ENCODE data around the gene DPF3.

DPF3 gene

DNA sequence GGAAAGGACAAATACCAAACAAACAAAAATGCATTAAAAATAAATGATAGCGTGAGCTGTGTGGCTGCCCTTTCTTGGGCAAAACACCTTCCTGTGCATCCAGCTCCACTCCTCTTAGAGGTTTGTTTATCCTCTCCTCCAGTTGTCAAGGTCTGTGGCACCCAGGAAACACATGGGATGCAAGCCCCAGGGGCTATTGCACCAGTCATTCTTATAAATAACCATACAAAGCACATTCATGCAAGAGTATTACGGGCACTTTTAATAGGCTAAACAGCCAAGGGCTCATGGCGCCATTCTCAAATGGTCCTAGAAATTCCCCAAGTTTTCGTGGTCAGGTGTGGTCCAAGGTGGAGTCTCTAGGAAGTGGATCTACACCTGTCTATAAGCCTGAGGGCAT, 257.0 kb downstream of the DPF3 start:
- DNase-seq: no peak

- DNase-seq: no peak
Measured at GRCh38 chr14:72636094-72636493, 257.8 kb downstream of the DPF3 start.

- DNase-seq: no peak
Measured at GRCh38 chr14:72634691-72635616, 258.9 kb downstream of the DPF3 start.

DNA sequence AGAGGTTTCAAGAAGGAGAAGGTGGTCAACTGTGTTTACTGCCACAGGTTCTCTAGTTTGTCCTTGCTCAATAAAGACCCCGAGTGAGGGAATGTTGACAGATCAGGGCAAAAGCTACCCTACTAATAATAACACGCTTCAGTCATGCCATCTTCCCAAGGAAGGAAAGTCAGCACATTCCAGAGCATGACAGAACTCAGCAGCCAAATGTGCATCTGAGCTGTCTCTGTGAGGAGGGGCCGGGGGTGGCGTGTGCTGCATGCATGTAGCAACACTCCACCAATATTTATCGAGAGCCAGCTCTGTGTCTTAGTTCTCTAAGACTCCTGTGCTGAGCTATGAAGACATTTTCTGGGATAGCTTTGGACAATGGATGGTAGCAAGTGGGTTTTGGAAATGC, 260.4 kb downstream of the DPF3 start:
- DNase-seq: no peak

GRCh38 chr14:72632727-72633126, 261.2 kb downstream of the DPF3 start:
- DNase-seq: no peak

- no peak for DNase-seq
Measured at GRCh38 chr14:72631401-72631800, 262.5 kb downstream of the DPF3 start.

DNA sequence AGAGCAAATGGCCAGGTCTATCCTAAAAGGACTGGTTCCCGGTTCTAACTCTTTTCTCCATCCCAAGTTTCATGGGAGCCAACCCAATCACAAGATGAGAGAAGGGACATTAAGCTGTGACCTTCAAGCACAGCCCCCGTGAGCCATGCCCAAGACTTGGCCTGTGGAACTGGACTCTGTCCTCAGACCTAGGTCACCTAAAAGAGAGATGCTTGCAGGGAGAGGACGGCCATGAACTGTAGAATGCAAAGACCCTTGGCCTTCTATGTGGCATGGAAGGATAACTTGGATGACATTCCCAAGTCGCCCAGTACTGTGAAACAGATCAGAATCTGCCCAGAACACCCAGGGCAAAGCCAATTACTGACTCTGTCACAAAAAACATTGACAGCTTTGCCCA, 263.5 kb downstream of the DPF3 start:
- no peak for DNase-seq

DNA sequence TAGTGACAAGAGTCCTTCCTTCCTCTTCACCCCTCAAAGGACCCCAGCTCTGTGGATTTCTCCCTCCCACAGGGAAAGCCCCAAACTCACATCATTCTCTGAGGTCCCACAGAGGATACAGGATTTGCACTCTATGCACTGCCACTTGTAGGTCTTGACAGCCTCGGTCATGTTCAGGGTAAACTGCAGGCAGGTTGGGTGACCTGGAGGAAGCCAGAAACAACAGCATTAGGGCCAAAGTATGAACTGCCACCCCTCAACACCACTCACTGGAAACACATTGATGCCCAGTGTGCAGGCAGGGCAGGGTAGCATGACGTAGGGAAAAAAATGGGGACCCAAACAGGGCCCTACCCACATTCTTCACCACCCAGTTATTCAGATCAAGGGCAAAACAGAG, 264.4 kb downstream of the DPF3 start:
- no peak for DNase-seq

DNA sequence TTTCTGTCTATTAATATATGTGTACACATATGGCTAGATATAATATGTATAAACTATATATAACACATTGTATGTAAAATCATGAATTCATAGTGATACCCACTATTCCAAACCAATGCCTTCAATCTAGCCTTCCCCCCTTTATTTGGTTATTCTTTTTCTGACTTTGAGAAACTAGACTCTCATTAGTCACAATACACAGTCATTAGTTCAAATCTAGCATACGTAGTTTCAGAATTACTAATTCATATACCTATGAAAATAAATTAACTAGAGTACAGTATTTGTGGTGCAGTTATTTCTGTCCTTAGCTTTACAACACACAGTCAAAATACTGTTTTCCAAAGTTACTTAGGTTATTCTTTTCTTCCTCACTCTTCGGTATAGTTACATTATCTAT, 268.2 kb downstream of the DPF3 start:
- no peak for DNase-seq

- DNase-seq: no peak
Measured at GRCh38 chr14:72621387-72622065, 272.4 kb downstream of the DPF3 start.

- DNase-seq: no peak
Measured at GRCh38 chr14:72619881-72620280, 274.0 kb downstream of the DPF3 start.

DNA sequence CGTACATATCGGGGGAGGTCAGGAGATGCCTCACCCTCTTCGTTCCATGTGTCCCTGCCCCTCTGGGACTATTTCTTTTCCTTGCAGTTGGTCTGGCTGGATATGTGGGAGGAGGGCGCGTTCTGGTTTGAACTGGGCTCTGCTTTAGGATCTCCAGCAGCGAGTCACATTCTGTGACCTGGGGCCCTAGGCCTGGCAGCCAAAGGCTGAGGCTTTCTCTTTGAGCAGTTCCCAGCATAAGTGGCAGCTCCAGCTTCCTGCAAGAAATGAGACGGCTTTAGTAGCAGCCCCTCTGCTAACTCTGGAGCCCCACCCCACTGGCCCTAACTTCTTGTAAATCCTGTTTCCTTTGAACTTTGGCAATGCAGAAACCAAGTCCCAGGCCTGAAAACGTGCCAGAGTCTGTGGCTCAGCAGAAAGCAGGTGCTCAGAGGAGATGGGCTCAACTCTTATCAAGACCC, 274.8 kb downstream of the DPF3 start:
- no peak for DNase-seq

GRCh38 chr14:72618424-72618823, 275.5 kb downstream of the DPF3 start:
- DNase-seq: no peak

DNA sequence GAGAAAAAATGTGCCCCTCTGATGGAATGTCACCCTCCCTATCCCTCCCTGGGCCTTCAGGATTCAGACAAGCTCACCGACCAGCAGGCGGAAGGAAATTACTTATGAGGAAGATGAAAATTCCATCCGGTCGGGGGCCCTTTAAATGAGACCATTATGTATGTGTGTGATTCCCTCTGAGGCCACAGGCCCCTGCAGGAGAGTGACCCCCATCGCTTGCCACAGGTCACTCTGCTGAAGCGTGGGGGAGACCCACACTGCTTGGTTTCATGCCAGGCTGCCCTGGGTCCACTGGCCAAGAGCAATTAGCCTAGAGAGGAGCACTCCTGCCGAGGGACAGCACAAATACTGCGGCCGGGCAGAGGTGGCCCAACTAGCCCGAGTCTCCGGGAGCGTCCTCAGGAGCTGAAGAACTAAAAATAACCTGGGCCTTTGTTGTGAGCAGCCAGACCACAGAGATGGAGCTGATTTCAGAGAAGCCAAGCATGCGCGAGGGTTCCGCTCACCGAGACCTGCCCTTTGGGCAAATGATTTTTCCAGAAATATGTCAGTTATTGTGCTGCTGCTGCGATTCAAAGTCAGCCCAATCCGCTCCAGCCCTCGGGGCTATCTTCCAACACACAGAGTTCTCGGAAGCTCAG, 276.4 kb downstream of the DPF3 start:
- no peak for DNase-seq

- DNase-seq: no peak
Measured at GRCh38 chr14:72616811-72617210, 277.1 kb downstream of the DPF3 start.

GRCh38 chr14:72616294-72616693, 277.6 kb downstream of the DPF3 start:
- no peak for DNase-seq

GRCh38 chr14:72615451-72616121, 278.3 kb downstream of the DPF3 start:
- DNase-seq: no peak

- DNase-seq: no peak
Measured at GRCh38 chr14:72614891-72615415, 278.9 kb downstream of the DPF3 start.

GRCh38 chr14:72614365-72614764, 279.5 kb downstream of the DPF3 start:
- no peak for DNase-seq

- DNase-seq: no peak
Measured at GRCh38 chr14:72613975-72614319, 280.0 kb downstream of the DPF3 start.

GRCh38 chr14:72613231-72613974, 280.5 kb downstream of the DPF3 start:
- DNase-seq: no peak

GRCh38 chr14:72612041-72612440, 281.9 kb downstream of the DPF3 start:
- no peak for DNase-seq

Data from stimulated activated CD4-positive, alpha-beta T cell treated with anti-CD3 and anti-CD28 coated beads, Interleukin-2, amount 100 ng/mL, for 48 hours (primary cell).